Heart left ventricle (tissue), 16 donors: Measurements from ENCODE around the gene GSAP. TPM values are rescaled to one million over a fixed set of nuclear protein-coding genes. Genes with fewer than 3 reads are reported as not detected.
"Not testable (repeated sequence)": the region's sequence is repeated elsewhere in the genome, so short reads cannot be mapped to it uniquely, and the experiment has no call there.

Experiments
- ATAC-seq, 4 donors: fragments of 200-7000 bp; cut with Tn5 transposase; one replicate each; pipeline ENCODE4 v1.9.1; 2020 to 2022; ENCODE audit warnings: moderate library complexity in 4 of 4, mild to moderate bottlenecking in 3 of 4, moderate number of reproducible peaks in 1 of 4
- DNase-seq, 5 donors: peaks; one replicate each; pipeline ENCODE4 v3.0.0-alpha.2; 2020
- H3K27ac ChIP-seq, 12 donors: fragments of 200-600 bp; sonication (generic) in 4 of 12; one replicate each; pipeline versions ENCODE4 v1.5.0 to v1.8.0; 2016 to 2022; ENCODE audit warnings: mild to moderate bottlenecking in 2 of 12
- H3K27me3 ChIP-seq, 9 donors: fragments of 200-600 bp; sonication (generic) in 2 of 9; one replicate each; pipeline versions ENCODE4 v1.5.1 to v1.8.0; 2016 to 2022; ENCODE audit warnings: mild to moderate bottlenecking in 3 of 9
- H3K36me3 ChIP-seq, 9 donors: fragments of 200-600 bp; sonication (generic) in 2 of 9; one replicate each; pipeline versions ENCODE4 v1.5.0 to v1.8.0; 2018 to 2022; ENCODE audit warnings: mild to moderate bottlenecking in 2 of 9
- H3K4me1 ChIP-seq, 12 donors: fragments of 200-600 bp; sonication (generic) in 4 of 12; one replicate each; pipeline versions ENCODE4 v1.5.0 to v1.8.0; 2016 to 2022; ENCODE audit warnings: mild to moderate bottlenecking in 3 of 12
- H3K4me3 ChIP-seq, 12 donors: fragments of 200-600 bp; sonication (generic) in 4 of 12; one replicate each; pipeline versions ENCODE4 v1.5.0 to v1.8.0; 2017 to 2022; ENCODE audit warnings: mild to moderate bottlenecking in 9 of 12, moderate library complexity in 4 of 12
- H3K9me3 ChIP-seq, 12 donors: fragments of 200-600 bp; sonication (generic) in 4 of 12; one replicate each; pipeline versions ENCODE4 v1.5.0 to v1.8.0; 2016 to 2022; ENCODE audit warnings: mild to moderate bottlenecking in 1 of 12
- POLR2A ChIP-seq, 2 donors: fragments of 450-650 bp; IDR thresholded peaks; one replicate each; pipeline ENCODE4 v1.6.1; 2017; ENCODE audit warnings: antibody characterized with exemption in 2 of 2, mild to moderate bottlenecking in 2 of 2, moderate library complexity in 2 of 2
- WGBS, 4 donors: extraction: QIAGEN DNeasy Blood & Tissue Kit in 2 of 4; methylation state at CpG; one replicate each; pipeline versions ENCODE4 v1.1.5 to v1.1.7; 2013 to 2018; 5-methylcytosine and 5-hydroxymethylcytosine counted together
- intact Hi-C, 10 donors: fragments of 100-400 bp; cut with DNase I; formaldehyde crosslinking; loops; one replicate each; pipeline versions ENCODE4 v1.11.1 to v1.14.2; 2022
- long read RNA-seq, 3 donors: library from polyadenylated mRNA; unstranded; transcript quantifications; one replicate each; pipeline ENCODE4 v2.0.0, GENCODE V29; 2020 to 2021
- polyA plus RNA-seq, 2 donors: library from polyadenylated mRNA; stranded (reverse); fragments of 200-250 nt; gene quantifications; one replicate each; pipeline ENCODE4 v1.2.3, GENCODE V29; 2013
- total RNA-seq, 9 donors: library from RNA; depleted of rRNA in 2 of 9; stranded (reverse); fragments of >200 nt in 2 of 9; fragmentation: NEBNext Ultra II Directional in 3 of 9; extraction: Animal tissue kit (Norgen Biotek cat#: 25700) in 3 of 9; gene quantifications; one replicate each; pipeline versions ENCODE4 v1.1.0 to v1.2.4, GENCODE V29; 2016 to 2023
- TF ChIP-seq, protein P1 (sequence below), 12 donors: fragments of 200-600 bp; sonication (generic) in 4 of 12; IDR thresholded peaks; one replicate each; pipeline versions ENCODE4 v1.5.0 to v1.8.0; 2018 to 2022; ENCODE audit warnings: antibody characterized with exemption in 12 of 12, mild to moderate bottlenecking in 5 of 12
- donor health status: ischemic (EF 13 %, LVEDD 7.1; RV severe dilation, severe dysfunction).
- donor health status: healthy with polysubstance abuse.
- donor health status: DM: no; HTN: yes; CAD: no.
- donor health status: DM: no; HTN: no; CAD: no.
- donor health status: ischemic (EF 25% LVEDD 6.9; RV normal size, moderate dysfunction).
- donor health status: ischemic (EF 25% LVEDD 5.7; RV mildly dilated, moderate dysfunction).
- donor health status: healthy.
- donor health status: DM: yes; HTN: yes; CAD: no.
- donor health status: ischemic (EF 35%, LVEDD 5.7; RV mildly dilated, moderate dysfunction).
- donor health status: nonischemic (EF 11% LVEDD 7.7; RV severe dilation, severe dysfunction).
- donor health status: DM: yes; HTN: yes; CAD: no.
- donor health status: PGD.
- donor health status: ischemic (EF 29% LVEDD 5.4; RV normal size, mild dysfunction).
- donor health status: nonischemic (EF 23%, LVEDD 6.1; RV moderate dilation, normal function).

The GSAP gene, protein sequence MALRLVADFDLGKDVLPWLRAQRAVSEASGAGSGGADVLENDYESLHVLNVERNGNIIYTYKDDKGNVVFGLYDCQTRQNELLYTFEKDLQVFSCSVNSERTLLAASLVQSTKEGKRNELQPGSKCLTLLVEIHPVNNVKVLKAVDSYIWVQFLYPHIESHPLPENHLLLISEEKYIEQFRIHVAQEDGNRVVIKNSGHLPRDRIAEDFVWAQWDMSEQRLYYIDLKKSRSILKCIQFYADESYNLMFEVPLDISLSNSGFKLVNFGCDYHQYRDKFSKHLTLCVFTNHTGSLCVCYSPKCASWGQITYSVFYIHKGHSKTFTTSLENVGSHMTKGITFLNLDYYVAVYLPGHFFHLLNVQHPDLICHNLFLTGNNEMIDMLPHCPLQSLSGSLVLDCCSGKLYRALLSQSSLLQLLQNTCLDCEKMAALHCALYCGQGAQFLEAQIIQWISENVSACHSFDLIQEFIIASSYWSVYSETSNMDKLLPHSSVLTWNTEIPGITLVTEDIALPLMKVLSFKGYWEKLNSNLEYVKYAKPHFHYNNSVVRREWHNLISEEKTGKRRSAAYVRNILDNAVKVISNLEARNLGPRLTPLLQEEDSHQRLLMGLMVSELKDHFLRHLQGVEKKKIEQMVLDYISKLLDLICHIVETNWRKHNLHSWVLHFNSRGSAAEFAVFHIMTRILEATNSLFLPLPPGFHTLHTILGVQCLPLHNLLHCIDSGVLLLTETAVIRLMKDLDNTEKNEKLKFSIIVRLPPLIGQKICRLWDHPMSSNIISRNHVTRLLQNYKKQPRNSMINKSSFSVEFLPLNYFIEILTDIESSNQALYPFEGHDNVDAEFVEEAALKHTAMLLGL
- total RNA-seq (10 to 100 TPM in 2 of 9 donors, 1 to 10 TPM in 7; 4.9 to 24.9 (median 6.5) TPM), polyA plus RNA-seq (1 to 10 TPM; 1.7 to 7.0 TPM)
- long read RNA-seq, donor 1, transcript GSAP-201 (31 exons, 3,251 nt) = major isoform, 6 of 17 reads
- long read RNA-seq, donor 1, partial matches to known transcripts = 2 of 17 reads
- long read RNA-seq, donor 1, other reads (novel, unspliced or antisense) = 9 of 17 reads
- long read RNA-seq, donor 2, transcript GSAP-201 (31 exons, 3,251 nt) = major isoform, 7 of 22 reads
- long read RNA-seq, donor 2, partial matches to known transcripts = 4 of 22 reads
- long read RNA-seq, donor 2, other reads (novel, unspliced or antisense) = 11 of 22 reads
- long read RNA-seq, donor 3, transcript GSAP-201 (31 exons, 3,251 nt) = major isoform, 8 of 15 reads
- long read RNA-seq, donor 3, partial matches to known transcripts = 2 of 15 reads
- long read RNA-seq, donor 3, other reads (novel, unspliced or antisense) = 5 of 15 reads

DNA sequence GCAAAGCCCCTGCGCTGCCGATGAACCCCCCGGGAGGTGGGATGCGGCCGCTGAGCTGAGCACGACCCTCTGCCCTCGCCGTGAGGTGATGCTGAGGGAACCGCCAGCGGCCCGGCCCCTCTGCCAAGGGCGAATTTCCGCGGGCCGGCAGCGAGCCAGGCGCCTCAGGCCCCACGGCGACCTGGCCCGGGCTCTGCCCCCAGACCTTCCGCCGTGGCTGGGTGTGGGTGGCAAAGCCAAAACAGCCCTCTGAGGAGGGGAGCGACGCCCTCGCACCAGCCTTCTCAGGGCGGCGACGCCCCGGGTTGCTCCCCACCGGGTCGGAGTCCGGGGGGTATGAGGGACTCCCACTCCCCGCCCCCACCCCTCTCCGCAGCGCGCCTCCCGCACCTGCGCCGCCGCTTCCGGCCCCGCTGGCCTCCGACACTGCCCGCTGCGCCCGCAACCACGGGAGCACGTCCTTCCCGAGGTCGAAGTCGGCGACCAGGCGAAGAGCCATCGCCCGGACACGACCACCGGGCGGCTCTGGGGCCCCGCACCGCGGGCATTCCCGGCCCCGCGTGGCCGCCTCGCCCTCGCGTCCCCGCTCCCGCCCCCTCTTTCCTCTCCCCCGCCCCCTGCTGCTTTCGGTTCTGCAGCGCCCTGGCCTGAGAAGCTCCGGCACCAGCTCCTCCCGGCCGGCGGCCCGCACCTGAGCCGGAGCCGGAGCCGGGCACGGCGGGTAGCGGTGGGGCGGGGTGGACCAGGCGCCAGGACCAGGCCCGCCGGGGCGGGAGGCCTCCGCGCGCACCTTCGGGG is at the start of gene GSAP:
Gene GSAP, minus strand, starts transcription at position 527 of the 798 bp plus-strand sequence. Its CDS starts 28 bp downstream, at position 499.
- DNase-seq (peak; percentile 62 to 85 (median 75)), ATAC-seq (peak; percentile 39 to 88 (median 82))
- 0 to 1% (median 0%) methylated on average over 9 to 93 of the region's 93 CpGs for WGBS, 4 donors
- Histone ChIP-seq H3K9me3 (no peaks in the 10 kb centered on the region), H3K4me1 (peaks cover 0 to 55% (median 8%) of the 10 kb centered on the region in 12 donors), H3K27me3 (no peaks in the 10 kb centered on the region), H3K27ac (peak within 1 kb of the TSS; percentile 63 to 92 (median 86)), H3K36me3 (no peaks in the 10 kb centered on the region), H3K4me3 (peak within 1 kb of the TSS; percentile 77 to 97 (median 88))
- intact Hi-C loops = loop anchor here in 5 of 10 donors (5.0 to 10.0 kb wide), 3 partner anchors 61 to 121 kb away; partner anchors contain the start of gene PTPN12 (in 4 of the 5)
- no peak for TF ChIP-seq POLR2A (IDR thresholded peaks at IDR 0.05)
- TF ChIP-seq, protein P1, sequence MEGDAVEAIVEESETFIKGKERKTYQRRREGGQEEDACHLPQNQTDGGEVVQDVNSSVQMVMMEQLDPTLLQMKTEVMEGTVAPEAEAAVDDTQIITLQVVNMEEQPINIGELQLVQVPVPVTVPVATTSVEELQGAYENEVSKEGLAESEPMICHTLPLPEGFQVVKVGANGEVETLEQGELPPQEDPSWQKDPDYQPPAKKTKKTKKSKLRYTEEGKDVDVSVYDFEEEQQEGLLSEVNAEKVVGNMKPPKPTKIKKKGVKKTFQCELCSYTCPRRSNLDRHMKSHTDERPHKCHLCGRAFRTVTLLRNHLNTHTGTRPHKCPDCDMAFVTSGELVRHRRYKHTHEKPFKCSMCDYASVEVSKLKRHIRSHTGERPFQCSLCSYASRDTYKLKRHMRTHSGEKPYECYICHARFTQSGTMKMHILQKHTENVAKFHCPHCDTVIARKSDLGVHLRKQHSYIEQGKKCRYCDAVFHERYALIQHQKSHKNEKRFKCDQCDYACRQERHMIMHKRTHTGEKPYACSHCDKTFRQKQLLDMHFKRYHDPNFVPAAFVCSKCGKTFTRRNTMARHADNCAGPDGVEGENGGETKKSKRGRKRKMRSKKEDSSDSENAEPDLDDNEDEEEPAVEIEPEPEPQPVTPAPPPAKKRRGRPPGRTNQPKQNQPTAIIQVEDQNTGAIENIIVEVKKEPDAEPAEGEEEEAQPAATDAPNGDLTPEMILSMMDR (IDR thresholded peaks at IDR 0.05) = peak in 6 of 12 donors; percentile 8 to 33 (median 19)

DNA sequence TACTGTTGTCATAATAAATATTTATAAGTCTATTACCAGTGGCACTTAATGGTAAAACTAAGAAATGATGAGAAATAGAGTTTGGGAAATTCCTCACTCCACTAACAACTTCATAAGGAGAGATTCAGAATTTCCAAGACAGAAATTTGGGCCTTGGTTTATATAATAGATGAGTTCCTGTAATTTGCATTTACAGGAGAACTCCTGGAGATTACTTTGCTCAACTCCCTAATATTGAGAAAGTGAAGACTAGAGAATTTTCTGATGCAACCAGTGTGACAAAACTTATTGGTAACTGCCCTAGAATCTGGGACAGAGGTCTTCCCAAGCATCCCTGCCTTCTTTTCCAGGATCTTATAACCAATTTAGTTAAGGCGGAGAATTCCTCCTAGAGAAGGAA is 49.1 kb upstream of the GSAP start:
- intact Hi-C loops = no loop called here
- Histone ChIP-seq H3K4me1 (peaks cover 0 to 27% (median 0%) of the 10 kb centered on the region in 12 donors), H3K9me3 (peaks cover 0 to 8% (median 0%) of the 10 kb centered on the region in 12 donors), H3K4me3 (no peak overlapping the region), H3K27me3 (no peaks in the 10 kb centered on the region), H3K27ac (no peak overlapping the region), H3K36me3 (no peaks in the 10 kb centered on the region)
- TF ChIP-seq, protein P1 (IDR thresholded peaks at IDR 0.05) = no peak
- no peak for TF ChIP-seq POLR2A (IDR thresholded peaks at IDR 0.05)
- DNase-seq = no peak
- 97 to 98% (median 98%) methylated on average over 1 of the region's 1 CpG for WGBS, 4 donors
- ATAC-seq = no peak

DNA sequence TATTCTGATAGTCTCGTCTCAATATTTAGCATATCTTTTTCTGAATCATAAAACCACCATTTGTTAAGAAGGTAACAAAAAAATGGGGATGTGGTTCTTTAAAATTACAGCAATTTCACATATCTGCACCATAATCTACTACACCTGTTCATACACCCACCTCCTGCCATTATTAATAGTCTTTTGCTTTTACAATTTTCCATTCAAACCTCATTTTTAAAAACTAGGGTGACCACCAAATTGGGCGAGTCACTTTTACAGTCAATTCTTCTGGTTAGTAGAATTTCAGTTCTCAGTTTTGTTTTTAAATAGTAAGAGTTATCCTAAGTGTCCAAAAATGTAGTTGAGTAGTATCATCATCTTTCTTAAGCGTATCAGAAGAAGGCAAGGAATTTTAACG is 48.4 kb upstream of the GSAP start:
- intact Hi-C loops = no loop called here
- 93 to 96% (median 95%) methylated on average over 4 of the region's 4 CpGs for WGBS, 4 donors

DNA sequence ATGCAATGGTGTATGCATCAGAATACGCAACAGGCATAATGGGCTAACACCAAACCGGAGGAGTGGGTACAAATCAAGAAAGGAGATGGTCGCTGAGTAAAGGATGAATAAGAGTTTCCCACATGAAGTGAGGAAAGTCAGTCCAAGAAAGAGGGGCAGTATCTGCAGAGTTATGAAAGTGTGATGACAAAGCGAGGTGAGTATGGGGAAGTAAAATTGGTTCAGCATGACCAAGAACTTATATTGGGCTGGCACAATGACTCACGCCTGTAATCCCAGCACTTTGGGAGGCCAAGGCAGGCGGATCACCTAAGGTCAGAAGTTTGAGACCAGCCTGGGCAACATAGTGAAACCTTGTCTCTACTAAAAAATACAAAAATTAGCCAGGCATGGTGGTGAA is 47.5 kb upstream of the GSAP start:
- H3K4me3 ChIP-seq, intact Hi-C loops, H3K27ac ChIP-seq, H3K36me3 ChIP-seq, H3K27me3 ChIP-seq, DNase-seq, H3K9me3 ChIP-seq: not testable (repeated sequence)
- peak in 1 of 4 donors; percentile 61 for ATAC-seq
- 90 to 94% (median 92%) methylated on average over 6 of the region's 6 CpGs for WGBS, 4 donors
- peaks cover 0 to 35% (median 0%) of the 10 kb centered on the region in 12 donors for H3K4me1 ChIP-seq

More for the DNA sequence above, 48.4 kb upstream of the GSAP start:
- no peak for DNase-seq
- no peak overlapping the region for H3K4me3 ChIP-seq
- peaks cover 0 to 8% (median 0%) of the 10 kb centered on the region in 12 donors for H3K9me3 ChIP-seq
- no peaks in the 10 kb centered on the region for H3K27me3 ChIP-seq
- peaks cover 0 to 27% (median 0%) of the 10 kb centered on the region in 12 donors for H3K4me1 ChIP-seq
- no peak overlapping the region for H3K27ac ChIP-seq
- ATAC-seq = no peak
- H3K36me3 ChIP-seq = no peaks in the 10 kb centered on the region
- TF ChIP-seq, protein P1 (IDR thresholded peaks at IDR 0.05) = no peak
- no peak for TF ChIP-seq POLR2A (IDR thresholded peaks at IDR 0.05)
